Brain microvascular endothelial cell (primary cell): ENCODE measurements around the gene MROH9.
A peak's percentile ranks its signal among the peaks of the same experiment; 100 is the strongest.
"Not testable (repeated sequence)": the region's sequence is repeated elsewhere in the genome, so short reads cannot be mapped to it uniquely, and the experiment has no call there.

Source experiments
- DNase-seq: peaks from one replicate; pipeline ENCODE4 v3.0.0-alpha.2; 2020
- H3K27ac ChIP-seq: fragments of 250-450 bp; sonication (Bioruptor Pico); 2 replicates; pipeline ENCODE4 v1.5.1; 2020; ENCODE audit warnings: mild to moderate bottlenecking, moderate library complexity
- H3K27me3 ChIP-seq: fragments of 250-450 bp; sonication (Bioruptor Pico); replicated peaks from 2 replicates; pipeline ENCODE4 v1.5.1; 2020; ENCODE audit warnings: mild to moderate bottlenecking
- H3K36me3 ChIP-seq: fragments of 250-450 bp; sonication (Bioruptor Pico); replicated peaks from 2 replicates; pipeline ENCODE4 v1.5.1; 2020; ENCODE audit warnings: mild to moderate bottlenecking
- H3K4me3 ChIP-seq: 2 replicates; pipeline ENCODE4 v1.5.1; 2011; ENCODE audit warnings: low read depth, mild to moderate bottlenecking, control low read depth, low read length, moderate library complexity
- in situ Hi-C: cut with HindIII; loops from 2 replicates; pipeline ENCODE4 v1.10.0; 2017; ENCODE audit warnings: low sequenced_read_pairs, low pct_ligation_motif_present
- TF ChIP-seq, protein P1 (sequence below): IDR thresholded peaks from 2 replicates; pipeline ENCODE4 v1.5.1; 2011; ENCODE audit warnings: low read depth, mild to moderate bottlenecking, moderate library complexity, low read length, control low read depth, inconsistent platforms; ENCODE audit errors: missing control alignments

MROH9 gene

DNA sequence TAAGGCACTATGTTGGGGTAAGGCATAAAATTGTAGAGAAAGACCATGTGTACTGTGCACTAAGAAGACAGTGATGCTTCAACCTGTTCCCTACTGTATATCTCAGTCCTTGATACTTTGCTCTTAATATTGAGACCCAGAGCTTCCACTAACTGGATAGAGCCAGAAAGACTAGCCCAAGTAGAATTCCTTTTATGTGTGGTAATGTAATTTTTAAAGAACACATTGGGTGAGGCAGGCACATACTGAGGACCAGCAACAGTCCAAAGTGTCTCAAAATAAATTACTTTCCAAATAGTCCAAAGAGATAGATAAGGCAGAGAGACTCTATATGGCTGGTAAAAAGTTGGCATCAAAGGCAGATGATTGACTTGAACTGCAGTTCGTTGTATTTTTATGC is 31.4 kb upstream of the MROH9 start:
- Histone ChIP-seq H3K27ac (no peak overlapping the region), H3K27me3 (no peaks in the 10 kb centered on the region), H3K36me3 (no peaks in the 10 kb centered on the region), H3K4me3 (no peak overlapping the region)
- no peak for DNase-seq
- in situ Hi-C loops, result no loop called here
- TF ChIP-seq, protein P1, sequence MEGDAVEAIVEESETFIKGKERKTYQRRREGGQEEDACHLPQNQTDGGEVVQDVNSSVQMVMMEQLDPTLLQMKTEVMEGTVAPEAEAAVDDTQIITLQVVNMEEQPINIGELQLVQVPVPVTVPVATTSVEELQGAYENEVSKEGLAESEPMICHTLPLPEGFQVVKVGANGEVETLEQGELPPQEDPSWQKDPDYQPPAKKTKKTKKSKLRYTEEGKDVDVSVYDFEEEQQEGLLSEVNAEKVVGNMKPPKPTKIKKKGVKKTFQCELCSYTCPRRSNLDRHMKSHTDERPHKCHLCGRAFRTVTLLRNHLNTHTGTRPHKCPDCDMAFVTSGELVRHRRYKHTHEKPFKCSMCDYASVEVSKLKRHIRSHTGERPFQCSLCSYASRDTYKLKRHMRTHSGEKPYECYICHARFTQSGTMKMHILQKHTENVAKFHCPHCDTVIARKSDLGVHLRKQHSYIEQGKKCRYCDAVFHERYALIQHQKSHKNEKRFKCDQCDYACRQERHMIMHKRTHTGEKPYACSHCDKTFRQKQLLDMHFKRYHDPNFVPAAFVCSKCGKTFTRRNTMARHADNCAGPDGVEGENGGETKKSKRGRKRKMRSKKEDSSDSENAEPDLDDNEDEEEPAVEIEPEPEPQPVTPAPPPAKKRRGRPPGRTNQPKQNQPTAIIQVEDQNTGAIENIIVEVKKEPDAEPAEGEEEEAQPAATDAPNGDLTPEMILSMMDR, result no peak

DNA sequence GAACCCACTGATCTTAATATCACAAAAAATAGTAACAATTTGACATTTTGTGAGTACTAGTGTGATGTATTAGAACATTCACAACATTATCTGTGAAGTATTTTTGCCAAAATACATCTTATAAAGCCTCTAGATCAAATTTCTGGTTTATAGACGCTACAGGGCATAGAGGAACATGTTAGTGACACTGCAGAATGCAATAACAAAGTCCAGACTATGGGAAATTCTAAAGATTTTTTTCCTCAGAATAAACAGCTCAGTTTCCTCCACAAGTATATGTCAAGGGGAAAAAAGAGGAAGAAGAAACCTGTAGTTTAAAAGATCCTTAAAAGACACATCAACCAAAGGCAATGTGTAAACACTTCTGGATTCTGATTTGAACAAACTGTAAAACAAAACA is 26.4 kb upstream of the MROH9 start:
- H3K36me3 ChIP-seq, result no peaks in the 10 kb centered on the region
- H3K27ac ChIP-seq, result no peak overlapping the region
- in situ Hi-C loops, result no loop called here
- no peak for DNase-seq
- no peaks in the 10 kb centered on the region for H3K27me3 ChIP-seq
- TF ChIP-seq, protein P1, result no peak
- H3K4me3 ChIP-seq, result no peak overlapping the region

DNA sequence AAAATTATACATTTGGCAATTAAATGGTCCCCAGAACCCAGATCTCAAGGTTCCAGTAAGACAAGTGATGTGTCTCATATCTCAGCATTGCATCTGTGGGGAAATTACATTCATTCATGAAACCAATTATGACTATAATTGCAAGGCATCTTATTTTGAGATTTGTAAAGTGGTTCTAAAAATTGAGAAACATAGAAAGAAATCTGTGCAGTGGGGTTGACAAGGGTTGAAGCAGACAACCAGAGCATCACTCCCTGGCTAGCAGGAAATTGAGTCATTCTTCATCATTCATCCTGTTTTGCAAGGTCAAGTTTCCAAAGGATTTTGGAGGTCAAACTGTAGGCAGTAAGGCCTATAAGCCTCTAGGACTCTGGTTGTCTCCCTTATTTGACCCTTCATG is 25.1 kb upstream of the MROH9 start:
- in situ Hi-C loops, result no loop called here
- peak; percentile 65 for DNase-seq
- TF ChIP-seq, protein P1, result no peak

DNA sequence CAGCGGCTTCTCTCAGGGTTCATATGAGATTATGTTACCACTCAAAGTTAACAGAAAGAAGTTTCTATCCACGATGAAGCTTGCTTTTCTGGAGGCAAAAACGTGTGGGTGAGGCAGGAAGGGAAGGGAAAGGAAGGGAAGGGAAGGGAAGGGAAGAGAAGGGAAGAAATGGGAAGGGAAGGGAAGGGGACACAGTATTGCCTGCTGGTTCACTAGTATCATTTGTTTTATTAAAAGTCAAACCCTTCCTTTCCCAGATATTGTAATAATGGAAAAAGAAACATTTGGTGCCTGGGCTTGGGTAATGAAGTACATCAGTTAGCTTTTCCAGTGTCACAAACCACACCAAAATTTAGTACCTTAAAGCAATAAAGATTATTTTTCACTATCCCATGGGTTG is 18.0 kb upstream of the MROH9 start:
- Histone ChIP-seq H3K27me3 (no peaks in the 10 kb centered on the region), H3K4me3 (no peak overlapping the region), H3K36me3 (no peaks in the 10 kb centered on the region), H3K27ac (no peak overlapping the region)
- DNase-seq, result no peak
- TF ChIP-seq, protein P1, result no peak
- in situ Hi-C loops, result no loop called here

More for the DNA sequence above, 25.1 kb upstream of the MROH9 start:
- Histone ChIP-seq H3K27ac (peak overlapping the region; percentile 14), H3K36me3 (no peaks in the 10 kb centered on the region), H3K27me3 (no peaks in the 10 kb centered on the region), H3K4me3 (no peak overlapping the region)

DNA sequence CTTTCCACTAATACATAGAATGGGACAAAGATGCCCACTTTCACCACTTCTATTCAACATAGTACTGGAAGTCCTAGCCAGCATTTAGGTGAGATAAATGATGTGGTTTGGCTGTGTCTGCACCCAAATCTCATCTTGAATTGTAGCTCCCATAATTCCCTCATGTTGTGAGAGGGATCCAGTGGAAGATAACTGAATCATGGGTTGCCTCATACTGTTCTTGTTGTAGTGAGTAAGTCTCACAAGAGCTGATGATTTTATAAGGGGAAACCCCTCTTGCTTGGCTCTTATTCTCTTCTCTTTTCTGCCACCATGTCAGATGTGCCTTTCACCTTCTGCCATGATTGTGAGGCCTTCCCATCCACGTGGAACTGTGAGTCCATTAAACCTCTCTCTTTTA is 10.7 kb upstream of the MROH9 start:
- H3K27ac ChIP-seq, H3K4me3 ChIP-seq, DNase-seq, in situ Hi-C loops, H3K27me3 ChIP-seq, H3K36me3 ChIP-seq: not testable (repeated sequence)

DNA sequence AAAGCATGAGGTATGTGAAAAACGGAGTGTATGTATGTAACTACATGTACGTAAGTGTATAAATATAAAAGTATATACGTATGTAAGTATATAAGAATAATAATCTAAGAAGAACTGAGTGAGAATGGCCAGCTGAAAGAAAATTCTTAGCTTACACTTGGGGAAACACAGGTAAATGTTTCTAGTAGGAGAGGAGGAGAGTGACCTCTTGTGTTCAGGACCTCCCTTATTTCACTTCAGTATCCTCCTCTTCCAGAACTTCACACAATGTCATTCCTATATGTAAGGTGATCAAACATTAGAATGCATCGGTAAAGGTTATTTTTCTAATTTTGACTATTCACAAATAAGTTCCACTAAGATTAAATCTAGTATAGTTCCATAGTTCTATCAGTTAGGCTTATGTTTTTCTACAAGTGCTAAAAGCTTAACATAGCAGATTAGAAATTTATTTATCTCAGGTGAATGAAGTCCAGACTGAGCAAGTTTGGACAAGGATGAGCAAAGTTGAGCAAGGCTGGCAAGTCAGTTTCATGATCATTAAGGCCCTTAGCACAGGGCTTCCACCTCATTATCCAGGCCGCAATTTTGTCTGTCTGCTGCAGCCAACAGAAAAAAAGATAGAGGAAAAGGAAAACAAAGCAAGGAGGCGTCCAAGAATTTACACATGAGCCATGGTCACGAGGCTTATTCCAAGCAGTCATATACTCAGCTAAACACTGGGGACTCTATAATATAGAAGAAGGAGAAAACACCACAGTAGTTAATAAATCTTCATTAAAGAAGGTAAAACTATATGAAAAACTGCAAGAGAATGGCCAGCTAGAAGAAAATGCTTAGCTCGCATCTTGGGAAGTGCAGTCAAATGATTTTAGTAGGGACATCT is 7.1 kb upstream of the MROH9 start:
- no peaks in the 10 kb centered on the region for H3K27me3 ChIP-seq
- DNase-seq, result peak; percentile 29
- peak overlapping the region; percentile 1 for H3K27ac ChIP-seq
- no peak overlapping the region for H3K4me3 ChIP-seq
- no peaks in the 10 kb centered on the region for H3K36me3 ChIP-seq
- in situ Hi-C loops, result no loop called here
- TF ChIP-seq, protein P1, result no peak
